ENCODE results near the gene DENND2D.

Gene DENND2D

GRCh38 chr1:111202366-111202706 is 1.9 kb upstream of the DENND2D start:
- DNase-seq: no peak

GRCh38 chr1:111201275-111202090 is 1.0 kb upstream of the DENND2D start:
- DNase-seq: no peak

DNA sequence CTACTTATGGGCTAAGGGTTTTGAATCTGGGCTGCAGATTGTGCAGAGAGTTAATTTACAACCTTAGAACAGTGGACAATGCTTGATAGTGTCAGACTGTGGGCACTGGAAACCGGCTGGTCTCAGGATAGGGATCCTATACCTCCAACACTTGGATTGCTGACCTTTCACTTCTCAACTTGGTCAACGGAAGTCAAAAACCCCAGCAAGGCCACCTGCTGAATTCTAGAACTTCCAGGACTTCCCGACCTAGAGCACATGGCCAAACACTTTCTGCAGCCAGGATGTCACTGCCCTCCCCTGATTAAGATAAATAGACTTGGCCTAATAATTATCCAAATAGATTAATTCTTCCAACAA is 336 bp upstream of the DENND2D start:
- no peak for DNase-seq

GRCh38 chr1:111199329-111199728 is 1.1 kb downstream of the DENND2D start:
- DNase-seq: peak; percentile 46

DNA sequence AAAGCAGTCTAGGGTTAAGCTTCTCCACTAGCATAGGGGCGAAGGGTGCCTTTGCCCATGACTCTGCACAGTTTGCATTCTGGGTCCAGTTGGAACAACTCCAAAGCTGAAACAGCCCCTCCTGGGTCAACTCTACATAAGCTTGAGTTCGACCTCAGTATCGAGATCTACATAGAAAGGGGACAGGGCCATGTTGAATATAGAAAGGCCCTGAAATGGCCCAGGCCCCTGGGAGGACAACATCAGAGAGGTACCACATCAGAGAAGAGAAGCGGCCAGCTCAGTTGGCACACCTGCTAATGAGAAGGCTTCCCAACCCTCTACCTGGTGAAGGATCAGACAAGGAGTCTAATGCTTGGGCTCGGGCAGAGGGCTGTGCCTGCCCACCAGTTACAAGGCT is 1.6 kb downstream of the DENND2D start:
- no peak for DNase-seq

- peak; percentile 84 for DNase-seq
Measured at GRCh38 chr1:111197598-111198284, 2.7 kb downstream of the DENND2D start.

DNA sequence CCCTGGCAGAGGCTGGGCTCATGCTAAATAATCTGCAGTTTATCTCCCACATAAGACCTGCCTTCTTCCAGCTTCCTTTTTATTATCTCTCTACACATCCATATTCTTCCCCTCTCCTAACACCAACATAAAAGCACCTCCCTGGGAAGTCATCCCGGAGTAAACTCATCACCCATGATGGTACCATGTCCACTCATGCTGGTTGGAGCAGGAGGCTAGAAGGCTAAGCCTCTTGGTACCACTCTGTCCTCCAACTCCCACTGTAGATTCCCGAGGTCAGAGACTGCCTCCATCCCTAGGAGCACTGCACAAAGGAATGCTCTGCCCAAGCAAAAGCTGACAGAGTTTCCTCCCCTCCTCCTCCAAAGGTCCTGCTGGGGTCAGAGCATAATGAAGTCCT is 4.2 kb downstream of the DENND2D start:
- no peak for DNase-seq

DNA sequence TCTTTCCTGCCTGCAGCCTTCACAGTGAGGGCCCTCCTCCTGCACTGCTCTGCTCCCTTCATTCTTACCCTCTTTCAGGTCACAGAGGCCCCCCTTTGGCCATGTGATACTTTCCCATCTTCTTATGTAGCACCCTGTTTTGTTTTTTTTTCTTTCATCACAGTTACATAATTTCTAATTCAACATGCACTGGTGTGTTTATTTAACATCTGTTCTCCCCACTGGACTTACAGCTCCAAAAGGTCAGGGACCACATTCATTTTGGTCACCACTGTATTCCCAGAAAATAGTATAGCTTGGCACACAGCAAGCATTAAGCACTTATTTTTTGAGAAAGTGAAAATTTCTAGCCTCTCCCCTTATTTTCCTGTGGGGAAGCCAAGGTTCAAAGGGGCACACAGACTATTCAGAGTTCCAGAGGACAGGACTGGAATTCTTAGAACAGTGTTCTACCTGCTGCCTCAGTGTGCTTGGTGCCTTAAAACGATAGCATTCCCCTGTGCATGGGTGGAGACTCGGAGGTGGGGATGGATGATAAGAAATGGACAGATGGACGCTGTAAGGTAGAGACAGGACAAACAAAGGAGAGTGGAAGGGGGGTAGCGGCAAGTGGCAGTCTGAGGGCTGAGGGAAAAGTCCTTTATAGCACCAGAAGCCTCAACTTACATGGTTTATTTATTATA is 5.3 kb downstream of the DENND2D start:
- no peak for DNase-seq

DNA sequence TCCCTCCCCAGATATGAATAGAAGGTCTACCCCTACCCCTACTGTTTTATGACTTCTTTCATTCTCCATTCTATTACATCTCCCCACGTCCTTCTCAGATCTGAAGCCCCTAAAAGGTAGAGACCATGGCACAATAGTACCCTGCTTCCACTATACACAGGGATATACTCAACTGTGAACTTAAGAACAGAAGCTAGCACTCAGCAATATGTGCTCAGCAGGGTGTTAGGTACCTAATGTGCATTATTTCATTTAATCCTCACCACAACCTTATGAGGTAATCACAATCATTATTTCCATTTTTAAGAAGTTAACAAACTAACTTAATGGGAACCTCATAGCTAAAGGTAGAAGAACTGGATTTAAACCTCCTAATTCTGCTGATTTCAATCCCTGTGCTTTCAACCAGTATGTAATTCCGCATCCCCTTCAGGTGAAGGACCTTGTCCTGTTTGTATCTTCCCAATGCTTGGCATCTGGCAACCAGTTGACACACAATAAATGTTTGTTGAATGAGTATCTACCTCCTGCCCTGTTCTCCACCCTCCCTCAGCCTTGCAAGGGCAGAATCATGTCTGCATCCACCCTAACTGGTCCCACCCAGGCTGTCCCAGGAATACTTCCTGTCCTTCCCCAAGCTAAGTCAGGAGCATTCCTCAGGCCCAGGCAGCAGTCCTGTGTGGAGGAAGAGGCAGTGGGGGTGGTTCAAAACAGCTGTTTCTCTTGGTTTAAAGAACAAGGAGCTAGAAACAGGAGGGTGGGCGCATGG is 6.5 kb downstream of the DENND2D start:
- DNase-seq: no peak

DNA sequence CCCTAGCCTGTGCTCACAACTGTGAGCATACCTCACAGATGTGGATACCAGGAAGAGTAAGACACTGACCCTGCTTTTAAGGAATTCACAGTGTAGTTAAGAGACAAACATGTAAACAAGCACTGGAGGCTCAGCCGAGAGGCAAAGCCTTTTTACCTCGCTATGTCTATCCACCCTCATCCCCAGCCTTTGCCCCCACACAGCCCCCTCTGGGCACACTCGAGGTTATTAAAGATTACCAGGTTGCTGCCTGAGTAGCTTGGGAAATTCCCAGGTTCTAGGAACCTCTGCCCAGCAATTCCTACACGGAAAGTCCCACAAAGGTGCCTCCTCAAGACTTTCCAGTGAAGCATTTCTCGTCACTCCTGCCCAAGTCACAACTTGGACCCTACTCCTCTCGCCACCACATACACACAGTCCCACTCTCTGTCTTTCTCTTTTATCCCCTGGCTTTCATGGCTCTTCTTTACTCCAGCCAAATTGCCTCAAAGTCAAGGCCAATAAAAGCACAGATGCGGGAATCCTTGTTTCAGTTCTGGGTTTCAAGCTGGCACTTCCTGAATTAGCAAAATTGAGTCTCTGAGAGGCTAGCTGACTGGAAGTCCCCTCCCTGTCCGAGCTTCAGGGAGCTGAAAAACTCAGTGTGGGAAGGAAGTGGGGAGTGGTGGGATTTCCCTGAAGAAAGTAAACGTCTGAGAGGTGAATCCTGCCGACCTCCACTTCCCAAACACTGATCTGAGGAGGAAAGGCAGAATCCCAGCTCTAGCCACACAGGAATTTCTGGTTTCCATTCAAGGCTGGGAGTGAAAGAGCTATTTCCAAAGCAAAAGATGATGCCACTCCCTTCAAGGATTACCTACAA is 7.6 kb downstream of the DENND2D start:
- DNase-seq: no peak

- DNase-seq: no peak
Measured at GRCh38 chr1:111192074-111192473, 8.4 kb downstream of the DENND2D start.

DNA sequence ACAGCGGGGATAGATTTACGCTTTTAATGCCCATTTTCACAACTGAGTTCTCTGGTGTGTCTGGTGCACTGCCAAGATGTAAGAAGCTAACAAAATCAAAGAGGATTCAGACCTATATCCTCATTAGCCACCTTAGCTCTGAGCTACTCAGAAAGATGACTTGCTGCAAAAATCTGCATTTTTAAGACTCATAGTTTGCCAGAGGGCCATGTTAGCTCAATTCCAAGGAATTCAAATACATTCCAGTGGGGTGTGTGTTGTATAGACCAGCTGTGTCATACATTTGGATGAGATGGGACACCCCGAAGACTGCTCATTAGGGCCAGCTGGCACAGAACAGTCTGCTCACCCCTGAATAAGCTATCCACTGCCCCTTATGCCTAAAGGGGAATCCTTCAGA is 8.9 kb downstream of the DENND2D start:
- DNase-seq: no peak

DNA sequence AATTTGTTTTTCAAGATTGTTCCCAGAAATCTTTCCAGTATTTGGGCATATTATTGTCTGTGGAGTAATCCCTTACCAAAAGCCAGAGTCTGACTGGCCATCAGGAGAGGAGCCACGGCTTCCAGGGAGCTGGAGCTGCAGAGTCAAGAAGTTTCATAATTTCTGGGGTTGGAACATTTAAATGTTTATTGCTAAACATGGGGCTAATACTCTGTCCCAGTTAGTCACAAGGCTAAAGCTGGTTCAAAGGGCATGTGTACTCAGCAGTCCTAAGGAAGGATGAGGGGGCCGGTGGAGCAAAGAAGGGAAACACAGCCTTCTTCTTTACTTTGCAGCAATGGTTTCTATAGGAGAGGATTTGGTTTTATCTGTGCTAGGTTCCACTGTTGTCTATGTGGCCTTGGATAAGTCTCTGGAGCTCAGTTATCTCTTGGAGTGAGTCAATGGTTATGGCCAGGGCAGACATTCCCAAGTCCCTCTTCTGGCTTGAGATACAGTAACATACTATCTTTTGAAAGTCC is 9.5 kb downstream of the DENND2D start:
- no peak for DNase-seq

- DNase-seq: no peak
Measured at GRCh38 chr1:111184663-111185062, 15.8 kb downstream of the DENND2D start.

GRCh38 chr1:111183308-111184069 is 17.0 kb downstream of the DENND2D start:
- DNase-seq: no peak

DNA sequence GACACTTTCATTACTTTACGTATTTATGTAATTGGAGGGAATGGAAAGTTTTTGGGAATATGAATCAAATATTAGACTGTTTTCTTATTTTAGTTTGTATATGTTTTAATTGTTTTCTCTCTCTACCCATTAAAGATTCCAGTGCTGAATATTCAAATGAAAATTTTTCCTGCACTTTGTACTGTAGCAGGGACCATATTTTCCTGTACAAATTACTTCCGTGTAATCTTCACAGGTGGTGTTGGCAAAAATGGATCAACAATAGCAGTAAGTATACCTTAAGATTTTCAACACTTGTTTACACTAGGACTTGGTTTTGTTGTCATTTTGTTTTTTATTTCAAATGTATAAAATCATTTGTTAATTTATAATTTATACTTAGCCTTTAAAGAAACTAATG is 18.4 kb downstream of the DENND2D start:
- no peak for DNase-seq

DNA sequence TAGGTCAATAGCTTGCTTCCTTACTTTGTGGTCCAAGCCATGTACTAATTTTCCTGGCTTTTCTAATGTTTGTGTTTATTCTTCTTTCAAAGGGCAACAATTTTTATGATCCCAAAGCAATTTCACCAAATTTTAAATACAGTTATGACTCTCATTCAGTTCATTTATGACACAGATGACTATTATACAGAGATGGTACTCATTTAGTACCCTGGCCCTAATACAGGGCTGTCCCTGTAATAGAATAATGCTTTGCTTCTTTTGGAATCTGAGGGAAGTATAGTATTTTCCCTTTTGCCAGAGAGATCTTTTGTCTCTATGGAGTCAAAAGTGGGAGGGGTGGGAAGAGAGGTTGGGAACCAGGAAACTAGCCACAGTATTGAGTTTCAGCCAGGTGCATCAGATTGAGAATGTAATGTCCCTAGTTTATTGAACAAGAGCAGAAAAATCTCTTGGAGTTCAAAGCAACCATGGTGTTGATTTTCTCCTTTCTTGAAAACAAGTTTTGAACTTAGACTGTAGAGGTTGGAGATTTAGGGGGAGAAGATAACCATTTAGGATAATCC is 20.4 kb downstream of the DENND2D start:
- DNase-seq: no peak

GRCh38 chr1:111176678-111177077 is 23.8 kb downstream of the DENND2D start:
- no peak for DNase-seq

DNA sequence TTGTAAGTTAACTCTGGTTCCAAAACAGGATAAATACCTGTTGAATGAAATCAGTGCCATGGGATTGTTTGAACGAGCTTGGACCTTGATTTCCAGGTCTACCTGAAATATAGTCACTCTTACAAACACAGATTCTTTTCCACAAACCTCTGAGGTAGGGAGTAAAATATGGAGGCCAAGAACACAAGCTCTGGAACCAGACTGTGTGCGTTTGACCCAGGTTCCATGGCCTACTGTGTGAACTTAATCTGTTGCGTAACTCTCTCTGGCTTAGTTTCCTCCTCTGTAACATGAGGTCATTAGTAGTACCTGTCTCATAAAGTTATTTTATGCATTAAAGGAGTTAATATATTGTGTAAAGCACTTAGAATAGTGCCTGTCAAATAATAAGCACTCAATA is 25.1 kb downstream of the DENND2D start:
- no peak for DNase-seq

DNA sequence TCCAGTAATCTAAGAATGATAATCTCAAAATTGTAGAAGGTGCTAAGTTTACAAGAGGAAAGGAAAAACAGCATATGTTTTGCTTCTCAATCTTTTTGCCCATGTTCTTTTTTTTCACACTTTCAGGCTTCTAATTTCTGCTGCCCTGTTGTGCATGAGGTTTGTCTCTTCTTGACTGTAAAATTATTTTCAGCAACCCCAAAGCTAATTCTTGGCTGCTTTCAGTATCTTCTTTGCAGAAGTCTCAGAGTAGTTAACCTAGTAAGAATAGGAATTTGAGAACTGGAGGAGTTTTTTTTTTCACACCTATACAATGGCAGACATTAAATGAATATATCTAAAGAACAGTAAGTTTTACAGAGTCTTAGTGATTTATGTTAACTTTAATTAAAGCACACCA is 26.4 kb downstream of the DENND2D start:
- no peak for DNase-seq

DNA sequence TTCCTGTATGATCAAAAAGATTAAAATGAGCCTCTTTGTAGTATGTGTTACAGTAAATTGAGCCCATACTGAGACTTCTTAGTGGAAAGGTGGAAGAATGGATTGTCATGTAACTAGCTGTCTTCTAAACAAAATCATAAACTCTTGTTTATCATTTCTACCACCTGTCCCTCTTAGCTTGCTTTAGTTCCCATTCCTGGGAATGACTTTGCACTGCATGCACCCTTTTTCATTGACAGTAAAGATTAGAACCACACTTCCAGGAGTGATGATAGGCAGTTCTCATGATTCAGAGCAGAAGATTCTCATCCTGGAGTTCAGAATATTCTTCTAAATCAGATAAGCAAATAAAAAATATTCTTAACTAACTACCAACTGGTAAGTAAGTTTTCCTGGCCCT is 28.0 kb downstream of the DENND2D start:
- no peak for DNase-seq
